K562 (cell line): ENCODE results near the gene NR1H2. TPM values are rescaled to one million over a fixed set of nuclear protein-coding genes. Genes with fewer than 3 reads are reported as not detected.

ENCODE experiments used
- BRCA1 ChIP-seq, 2 experiments: fragments of 450-650 bp in 1 of 2; sonication (generic) in 1 of 2; formaldehyde crosslinking in 1 of 2; IDR thresholded peaks; 2 replicates each; pipeline versions ENCODE4 v1.5.0 to v1.6.1; 2017 to 2020; ENCODE audit warnings: mild to moderate bottlenecking in 1 of 2, missing genetic modification reagents in 1 of 2
- C11orf30 ChIP-seq: fragments of 450-650 bp; IDR thresholded peaks from 2 replicates; pipeline ENCODE4 v1.6.1; 2016; ENCODE audit warnings: low read depth, mild to moderate bottlenecking
- DDX20 ChIP-seq: fragments of 450-650 bp; IDR thresholded peaks from 2 replicates; pipeline ENCODE4 v1.6.1; 2016; ENCODE audit warnings: missing genetic modification characterization, low read depth, mild to moderate bottlenecking, missing compliant biosample characterization, moderate library complexity
- GATA2 ChIP-seq: sonication (generic); formaldehyde crosslinking; IDR thresholded peaks from 2 replicates; pipeline ENCODE4 v1.4.0; 2020; ENCODE audit warnings: mild to moderate bottlenecking, missing genetic modification reagents
- MAFG ChIP-seq: fragments of 450-650 bp; conservative IDR thresholded peaks from 2 replicates; pipeline ENCODE4 v1.6.1; 2016; ENCODE audit warnings: missing genetic modification characterization, missing compliant biosample characterization
- MED1 ChIP-seq: sonication (generic); formaldehyde crosslinking; IDR thresholded peaks from 2 replicates; pipeline ENCODE4 v1.8.1; 2023; ENCODE audit warnings: missing genetic modification reagents, borderline replicate concordance
- MEF2D ChIP-seq: conservative IDR thresholded peaks from 2 replicates; pipeline ENCODE4 v1.6.1; 2016; ENCODE audit warnings: low read depth, missing genetic modification characterization, missing compliant biosample characterization
- NBN ChIP-seq: fragments of 450-650 bp; IDR thresholded peaks from 2 replicates; pipeline ENCODE4 v1.6.1; 2016; ENCODE audit warnings: low read depth, mild to moderate bottlenecking
- NR2C1 ChIP-seq, 2 experiments: fragments of 450-650 bp; IDR thresholded peaks; 2 replicates each; pipeline ENCODE4 v1.6.1; 2017; ENCODE audit warnings: mild to moderate bottlenecking in 2 of 2, antibody characterized with exemption in 1 of 2, inconsistent platforms in 1 of 2, missing compliant biosample characterization in 1 of 2, missing genetic modification characterization in 1 of 2
- SAP30 ChIP-seq: fragments of 200-600 bp; sonication (generic); IDR thresholded peaks from 2 replicates; pipeline ENCODE4 v1.6.1; 2012; ENCODE audit warnings: borderline replicate concordance, low read depth, mild to moderate bottlenecking, moderate library complexity, low read length, control low read depth, inconsistent platforms; ENCODE audit not compliant: insufficient read depth, poor library complexity, severe bottlenecking
- SOX6 ChIP-seq: fragments of 450-650 bp; IDR thresholded peaks from 2 replicates; pipeline ENCODE4 v1.6.1; 2014; ENCODE audit warnings: mild to moderate bottlenecking
- TOE1 ChIP-seq, 2 experiments: fragments of 450-650 bp in 1 of 2; sonication (generic) in 1 of 2; formaldehyde crosslinking in 1 of 2; IDR thresholded peaks; 2 replicates each; pipeline versions ENCODE4 v1.7.1 to v1.8.0; 2016 to 2022; ENCODE audit warnings: borderline replicate concordance in 2 of 2, mild to moderate bottlenecking in 2 of 2, antibody characterized with exemption in 1 of 2, inconsistent platforms in 1 of 2, low read depth in 1 of 2, missing genetic modification reagents in 1 of 2, moderate library complexity in 1 of 2
- ZBTB8A ChIP-seq: fragments of 450-650 bp; IDR thresholded peaks from 2 replicates; pipeline ENCODE4 v1.6.1; 2018; ENCODE audit warnings: mild to moderate bottlenecking, moderate library complexity; ENCODE audit not compliant: partially characterized antibody
- ZFPM2 ChIP-seq: fragments of 250-450 bp; sonication (Bioruptor Pico); IDR thresholded peaks from 2 replicates; pipeline ENCODE4 v1.5.1; 2022; ENCODE audit warnings: mild to moderate bottlenecking
- ZKSCAN8 ChIP-seq: fragments of 200-800 bp; sonication (Bioruptor generic); IDR thresholded peaks from 2 replicates; pipeline ENCODE4 v1.6.1; 2016; ENCODE audit warnings: missing genetic modification characterization, missing compliant biosample characterization
- ZNF134 ChIP-seq: fragments of 250-450 bp; sonication (Bioruptor Pico); conservative IDR thresholded peaks from 2 replicates; pipeline ENCODE4 v1.4.0; 2020
- ZNF592 ChIP-seq: fragments of 450-650 bp; IDR thresholded peaks from 2 replicates; pipeline ENCODE4 v1.6.1; 2017; ENCODE audit warnings: antibody characterized with exemption, mild to moderate bottlenecking
- polyA plus RNA-seq, 8 experiments: library from polyadenylated mRNA; depleted of rRNA in 4 of 8; stranded (reverse) in 5 of 8; unstranded in 3 of 8; fragments of >200 nt; fragmentation: Nextera tagmentation in 2 of 8; fragmentation: Illumina TruSeq in 1 of 8; extraction: Ambion mirVana in 2 of 8; extraction: Trizol in 1 of 8; gene quantifications; 2 replicates each; pipeline versions ENCODE4 v1.2.1 to v1.2.3, GENCODE V29; 2011 to 2014; ENCODE audit warnings: inconsistent platforms in 1 of 8, missing spikeins in 1 of 8
- total RNA-seq, 7 experiments: library from RNA; depleted of rRNA in 6 of 7; stranded (reverse); fragments of >200 nt in 6 of 7; fragmentation: Illumina TruSeq in 2 of 7; extraction: Trizol in 2 of 7; gene quantifications; 2 replicates each; pipeline versions ENCODE4 v1.2.1 to v1.2.3, GENCODE V29; 2011 to 2021; ENCODE audit warnings: low replicate concordance in 1 of 7
- TF ChIP-seq, protein P1 (sequence below): fragments of 450-650 bp; formaldehyde crosslinking; IDR thresholded peaks from 2 replicates; pipeline ENCODE4 v1.4.0; 2020; ENCODE audit warnings: mild to moderate bottlenecking, moderate library complexity

NR1H2 gene
- total and polyA plus RNA-seq, 9 of the 15 experiments (the other 6 are each of a cell fraction or from before 2014, with no cell fraction given): 0.11 to 73.8 (median 24.0) TPM

DNA sequence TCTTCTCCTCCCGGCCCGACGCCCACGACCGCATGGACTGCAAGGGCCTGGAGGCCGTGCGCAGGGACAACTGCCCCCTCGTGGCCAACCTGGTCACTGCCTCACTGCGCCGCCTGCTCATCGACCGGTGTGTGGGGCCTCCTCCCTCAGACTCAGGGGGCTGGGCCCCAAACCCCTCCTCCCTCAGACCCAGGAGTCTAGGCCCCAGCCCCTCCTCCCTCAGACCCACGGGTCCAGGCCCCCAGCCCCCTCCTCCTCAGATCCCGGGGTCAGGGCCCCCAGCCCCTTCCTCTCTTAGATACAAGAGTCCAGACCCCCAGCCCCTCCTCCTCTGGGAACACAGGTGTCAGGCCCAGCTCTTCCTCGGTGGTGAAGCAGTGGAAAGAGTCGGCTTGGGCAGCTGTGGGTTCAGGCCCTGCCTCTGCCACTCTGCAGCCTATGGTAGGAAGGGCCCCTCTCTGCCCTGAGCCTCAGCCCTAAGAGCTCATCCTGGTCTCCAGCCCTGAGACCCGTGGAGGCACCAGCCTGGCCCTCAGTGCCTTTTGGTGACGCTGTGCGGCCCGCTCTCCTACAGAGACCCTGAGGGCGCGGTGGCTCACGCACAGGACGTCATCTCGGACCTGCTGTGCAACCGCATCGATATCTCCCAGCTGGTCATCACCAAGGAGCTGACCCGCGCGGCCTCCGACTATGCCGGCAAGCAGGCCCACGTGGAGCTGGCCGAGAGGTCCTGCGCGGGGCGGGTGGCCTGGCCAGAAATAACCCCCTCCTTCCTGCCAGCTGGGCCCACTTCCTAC is 38.8 kb downstream of the NR1H2 start (continued):
- TF ChIP-seq C11orf30: no peak
- TF ChIP-seq TOE1 (IDR thresholded peaks at IDR 0.05; ENCODE audit: borderline replicate concordance): 0 out of 2 replicates have a peak, but pooled peaks have one; percentile 30
- TF ChIP-seq TOE1 (CRISPR knock-in tag; IDR thresholded peaks at IDR 0.05; ENCODE audit: borderline replicate concordance, low read depth): no peak
- TF ChIP-seq NR2C1 (IDR thresholded peaks at IDR 0.05): no peak
- no peak for TF ChIP-seq NR2C1 (tag; IDR thresholded peaks at IDR 0.05)
- no peak for TF ChIP-seq SAP30
- no peak for TF ChIP-seq MAFG (tag)
- no peak for TF ChIP-seq SOX6
- TF ChIP-seq ZFPM2 (CRISPR knock-in tag): no peak
- TF ChIP-seq ZKSCAN8 (CRISPR knock-in tag): no peak
- TF ChIP-seq ZBTB8A: no peak
- no peak for TF ChIP-seq NBN
- TF ChIP-seq ZNF592: peak; percentile 91; the same call in 1 of the 2 replicates
- no peak for TF ChIP-seq MED1
- TF ChIP-seq GATA2 (CRISPR knock-in tag): no peak
- TF ChIP-seq DDX20 (tag): no peak
- TF ChIP-seq, protein P1, sequence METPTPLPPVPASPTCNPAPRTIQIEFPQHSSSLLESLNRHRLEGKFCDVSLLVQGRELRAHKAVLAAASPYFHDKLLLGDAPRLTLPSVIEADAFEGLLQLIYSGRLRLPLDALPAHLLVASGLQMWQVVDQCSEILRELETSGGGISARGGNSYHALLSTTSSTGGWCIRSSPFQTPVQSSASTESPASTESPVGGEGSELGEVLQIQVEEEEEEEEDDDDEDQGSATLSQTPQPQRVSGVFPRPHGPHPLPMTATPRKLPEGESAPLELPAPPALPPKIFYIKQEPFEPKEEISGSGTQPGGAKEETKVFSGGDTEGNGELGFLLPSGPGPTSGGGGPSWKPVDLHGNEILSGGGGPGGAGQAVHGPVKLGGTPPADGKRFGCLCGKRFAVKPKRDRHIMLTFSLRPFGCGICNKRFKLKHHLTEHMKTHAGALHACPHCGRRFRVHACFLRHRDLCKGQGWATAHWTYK (CRISPR knock-in tag): no peak
- TF ChIP-seq ZNF134 (CRISPR knock-in tag): no peak
- no peak for TF ChIP-seq MEF2D (tag)
- TF ChIP-seq BRCA1 (IDR thresholded peaks at IDR 0.05): no peak
- TF ChIP-seq BRCA1 (CRISPR knock-in tag; IDR thresholded peaks at IDR 0.05): no peak
